HG03354 (cell line): ENCODE results near the gene CFAP61.

Experiments
- ATAC-seq: cut with Tn5 transposase; IDR thresholded peaks from one replicate; pipeline ENCODE4 v1.9.1; 2021; ENCODE audit warnings: mild to moderate bottlenecking; ENCODE audit not compliant: unreplicated experiment, poor library complexity, severe bottlenecking

Gene CFAP61

GRCh38 chr20:20297181-20297580 lies 244.8 kb downstream of the CFAP61 start:
- ATAC-seq = no peak

GRCh38 chr20:20297752-20298151 lies 245.4 kb downstream of the CFAP61 start:
- ATAC-seq = no peak

- ATAC-seq = no peak
These were observed 247.6 kb downstream of the CFAP61 start for GRCh38 chr20:20299904-20300303.

- no peak for ATAC-seq
These were observed 251.0 kb downstream of the CFAP61 start for GRCh38 chr20:20303320-20303719.

- ATAC-seq = no peak
These were observed 251.4 kb downstream of the CFAP61 start for GRCh38 chr20:20303742-20304141.

GRCh38 chr20:20304942-20305341 lies 252.6 kb downstream of the CFAP61 start:
- ATAC-seq = no peak

- no peak for ATAC-seq
These were observed 260.2 kb downstream of the CFAP61 start for GRCh38 chr20:20312562-20312961.

GRCh38 chr20:20317195-20317594 lies 264.9 kb downstream of the CFAP61 start:
- ATAC-seq = peak; percentile 89

GRCh38 chr20:20317621-20318364 lies 265.5 kb downstream of the CFAP61 start:
- ATAC-seq = peak; percentile 32

GRCh38 chr20:20318365-20319161 lies 266.2 kb downstream of the CFAP61 start:
- no peak for ATAC-seq

- no peak for ATAC-seq
These were observed 268.8 kb downstream of the CFAP61 start for GRCh38 chr20:20321134-20321533.

GRCh38 chr20:20321917-20322316 lies 269.6 kb downstream of the CFAP61 start:
- no peak for ATAC-seq

GRCh38 chr20:20322912-20323311 lies 270.6 kb downstream of the CFAP61 start:
- ATAC-seq = no peak

GRCh38 chr20:20327746-20328145 lies 275.4 kb downstream of the CFAP61 start:
- no peak for ATAC-seq

GRCh38 chr20:20329564-20329963 lies 277.2 kb downstream of the CFAP61 start:
- no peak for ATAC-seq

- no peak for ATAC-seq
These were observed 278.8 kb downstream of the CFAP61 start for GRCh38 chr20:20331156-20331555.

- ATAC-seq = no peak
These were observed 279.5 kb downstream of the CFAP61 start for GRCh38 chr20:20331817-20332216.

GRCh38 chr20:20333866-20334265 lies 281.5 kb downstream of the CFAP61 start:
- no peak for ATAC-seq

GRCh38 chr20:20334489-20334888 lies 282.2 kb downstream of the CFAP61 start:
- peak; percentile 98 for ATAC-seq

GRCh38 chr20:20338133-20338730 lies 285.9 kb downstream of the CFAP61 start:
- no peak for ATAC-seq

- no peak for ATAC-seq
These were observed 288.1 kb downstream of the CFAP61 start for GRCh38 chr20:20340443-20340842.
